ENCODE data around the gene GNLY.

DNA sequence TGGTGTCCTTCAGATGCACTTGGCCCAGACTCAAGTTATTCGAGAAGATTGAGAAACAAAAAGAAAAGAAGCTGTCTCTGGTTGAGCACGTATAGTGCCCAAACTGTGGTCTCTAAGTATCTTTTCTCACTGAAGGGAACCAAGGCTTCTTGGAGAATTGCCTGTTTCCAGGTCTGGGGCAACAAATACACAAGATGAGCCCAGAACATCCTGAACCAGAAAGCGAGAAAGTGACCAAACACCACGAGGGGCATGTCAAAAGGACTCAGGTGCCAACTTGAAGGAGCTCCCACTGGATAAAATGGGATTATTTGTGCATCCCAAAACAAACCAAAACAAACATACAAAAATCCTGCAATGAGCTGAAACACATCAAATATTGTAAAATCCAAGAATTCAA is 46.0 kb downstream of the GNLY start:
- TF ChIP-seq, protein P1, sequence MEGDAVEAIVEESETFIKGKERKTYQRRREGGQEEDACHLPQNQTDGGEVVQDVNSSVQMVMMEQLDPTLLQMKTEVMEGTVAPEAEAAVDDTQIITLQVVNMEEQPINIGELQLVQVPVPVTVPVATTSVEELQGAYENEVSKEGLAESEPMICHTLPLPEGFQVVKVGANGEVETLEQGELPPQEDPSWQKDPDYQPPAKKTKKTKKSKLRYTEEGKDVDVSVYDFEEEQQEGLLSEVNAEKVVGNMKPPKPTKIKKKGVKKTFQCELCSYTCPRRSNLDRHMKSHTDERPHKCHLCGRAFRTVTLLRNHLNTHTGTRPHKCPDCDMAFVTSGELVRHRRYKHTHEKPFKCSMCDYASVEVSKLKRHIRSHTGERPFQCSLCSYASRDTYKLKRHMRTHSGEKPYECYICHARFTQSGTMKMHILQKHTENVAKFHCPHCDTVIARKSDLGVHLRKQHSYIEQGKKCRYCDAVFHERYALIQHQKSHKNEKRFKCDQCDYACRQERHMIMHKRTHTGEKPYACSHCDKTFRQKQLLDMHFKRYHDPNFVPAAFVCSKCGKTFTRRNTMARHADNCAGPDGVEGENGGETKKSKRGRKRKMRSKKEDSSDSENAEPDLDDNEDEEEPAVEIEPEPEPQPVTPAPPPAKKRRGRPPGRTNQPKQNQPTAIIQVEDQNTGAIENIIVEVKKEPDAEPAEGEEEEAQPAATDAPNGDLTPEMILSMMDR (IDR thresholded peaks at IDR 0.05; ENCODE audit: low read depth, low read length) = no peak
- TF ChIP-seq POLR2A (IDR thresholded peaks at IDR 0.05; ENCODE audit: extremely low read depth, insufficient read length) = no peak
- TF ChIP-seq MYC (IDR thresholded peaks at IDR 0.05; ENCODE audit: low read depth, low read length) = no peak
